Liver (tissue), 3 donors: ENCODE results near the gene P2RX5.

Source experiments
- FOXA2 ChIP-seq: IDR thresholded peaks from 2 replicates; pipeline ENCODE4 v1.6.1; 2016; ENCODE audit warnings: antibody characterized with exemption
- JUND ChIP-seq, 2 donors: IDR thresholded peaks; 2 replicates each; pipeline ENCODE4 v1.6.1; 2016; ENCODE audit warnings: antibody characterized with exemption in 2 of 2
- NR2F2 ChIP-seq: IDR thresholded peaks from 2 replicates; pipeline ENCODE4 v1.6.1; 2016; ENCODE audit warnings: antibody characterized with exemption
- RAD21 ChIP-seq, 2 donors: IDR thresholded peaks; 2 replicates each; pipeline ENCODE4 v1.6.1; 2016; ENCODE audit warnings: antibody characterized with exemption in 2 of 2, mild to moderate bottlenecking in 2 of 2
- YY1 ChIP-seq: IDR thresholded peaks from 2 replicates; pipeline ENCODE4 v1.6.1; 2016; ENCODE audit warnings: antibody characterized with exemption, mild to moderate bottlenecking
- TF ChIP-seq, protein P1 (sequence below): fragments of 150-350 bp; IDR thresholded peaks from 2 replicates; pipeline ENCODE4 v1.5.1; 2017; ENCODE audit warnings: improper control_type of control experiment, low read depth, low read length; ENCODE audit not compliant: missing input control
- TF ChIP-seq, protein P2 (sequence below): IDR thresholded peaks from 2 replicates; pipeline ENCODE4 v1.6.1; 2016; ENCODE audit warnings: antibody characterized with exemption
- TF ChIP-seq, protein P3 (sequence below): IDR thresholded peaks from 2 replicates; pipeline ENCODE4 v1.6.1; 2016; ENCODE audit warnings: antibody characterized with exemption, mild to moderate bottlenecking
- donor health status: healthy.
- donor health status: healthy.

DNA sequence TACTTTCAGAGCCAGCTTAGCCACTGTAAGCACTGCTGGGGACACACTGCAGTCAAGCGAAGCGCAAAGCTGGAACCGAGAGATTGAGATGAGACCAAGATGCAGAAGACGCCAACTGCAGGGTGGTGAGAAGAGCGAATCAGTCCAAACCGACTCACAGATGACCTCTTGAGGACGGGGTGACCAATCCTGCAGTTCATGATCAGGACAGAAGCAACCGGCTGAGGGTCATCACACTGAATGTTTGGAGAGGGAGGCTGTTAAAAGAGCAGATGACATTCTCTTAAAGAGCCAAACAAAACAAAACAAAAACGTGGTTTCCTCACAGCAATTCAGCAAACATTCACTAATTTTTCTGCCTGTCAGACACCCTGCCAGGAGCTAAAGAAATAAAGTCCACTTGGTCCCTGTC lies 36.3 kb upstream of the P2RX5 start:
- TF ChIP-seq, protein P1, sequence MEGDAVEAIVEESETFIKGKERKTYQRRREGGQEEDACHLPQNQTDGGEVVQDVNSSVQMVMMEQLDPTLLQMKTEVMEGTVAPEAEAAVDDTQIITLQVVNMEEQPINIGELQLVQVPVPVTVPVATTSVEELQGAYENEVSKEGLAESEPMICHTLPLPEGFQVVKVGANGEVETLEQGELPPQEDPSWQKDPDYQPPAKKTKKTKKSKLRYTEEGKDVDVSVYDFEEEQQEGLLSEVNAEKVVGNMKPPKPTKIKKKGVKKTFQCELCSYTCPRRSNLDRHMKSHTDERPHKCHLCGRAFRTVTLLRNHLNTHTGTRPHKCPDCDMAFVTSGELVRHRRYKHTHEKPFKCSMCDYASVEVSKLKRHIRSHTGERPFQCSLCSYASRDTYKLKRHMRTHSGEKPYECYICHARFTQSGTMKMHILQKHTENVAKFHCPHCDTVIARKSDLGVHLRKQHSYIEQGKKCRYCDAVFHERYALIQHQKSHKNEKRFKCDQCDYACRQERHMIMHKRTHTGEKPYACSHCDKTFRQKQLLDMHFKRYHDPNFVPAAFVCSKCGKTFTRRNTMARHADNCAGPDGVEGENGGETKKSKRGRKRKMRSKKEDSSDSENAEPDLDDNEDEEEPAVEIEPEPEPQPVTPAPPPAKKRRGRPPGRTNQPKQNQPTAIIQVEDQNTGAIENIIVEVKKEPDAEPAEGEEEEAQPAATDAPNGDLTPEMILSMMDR: peak; percentile 4
- TF ChIP-seq, protein P2, sequence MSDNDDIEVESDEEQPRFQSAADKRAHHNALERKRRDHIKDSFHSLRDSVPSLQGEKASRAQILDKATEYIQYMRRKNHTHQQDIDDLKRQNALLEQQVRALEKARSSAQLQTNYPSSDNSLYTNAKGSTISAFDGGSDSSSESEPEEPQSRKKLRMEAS: no peak
- TF ChIP-seq JUND (IDR thresholded peaks at IDR 0.05): no peak
- TF ChIP-seq YY1: no peak
- peak; percentile 9 to 45 for TF ChIP-seq RAD21 (IDR thresholded peaks at IDR 0.05)
- TF ChIP-seq, protein P3, sequence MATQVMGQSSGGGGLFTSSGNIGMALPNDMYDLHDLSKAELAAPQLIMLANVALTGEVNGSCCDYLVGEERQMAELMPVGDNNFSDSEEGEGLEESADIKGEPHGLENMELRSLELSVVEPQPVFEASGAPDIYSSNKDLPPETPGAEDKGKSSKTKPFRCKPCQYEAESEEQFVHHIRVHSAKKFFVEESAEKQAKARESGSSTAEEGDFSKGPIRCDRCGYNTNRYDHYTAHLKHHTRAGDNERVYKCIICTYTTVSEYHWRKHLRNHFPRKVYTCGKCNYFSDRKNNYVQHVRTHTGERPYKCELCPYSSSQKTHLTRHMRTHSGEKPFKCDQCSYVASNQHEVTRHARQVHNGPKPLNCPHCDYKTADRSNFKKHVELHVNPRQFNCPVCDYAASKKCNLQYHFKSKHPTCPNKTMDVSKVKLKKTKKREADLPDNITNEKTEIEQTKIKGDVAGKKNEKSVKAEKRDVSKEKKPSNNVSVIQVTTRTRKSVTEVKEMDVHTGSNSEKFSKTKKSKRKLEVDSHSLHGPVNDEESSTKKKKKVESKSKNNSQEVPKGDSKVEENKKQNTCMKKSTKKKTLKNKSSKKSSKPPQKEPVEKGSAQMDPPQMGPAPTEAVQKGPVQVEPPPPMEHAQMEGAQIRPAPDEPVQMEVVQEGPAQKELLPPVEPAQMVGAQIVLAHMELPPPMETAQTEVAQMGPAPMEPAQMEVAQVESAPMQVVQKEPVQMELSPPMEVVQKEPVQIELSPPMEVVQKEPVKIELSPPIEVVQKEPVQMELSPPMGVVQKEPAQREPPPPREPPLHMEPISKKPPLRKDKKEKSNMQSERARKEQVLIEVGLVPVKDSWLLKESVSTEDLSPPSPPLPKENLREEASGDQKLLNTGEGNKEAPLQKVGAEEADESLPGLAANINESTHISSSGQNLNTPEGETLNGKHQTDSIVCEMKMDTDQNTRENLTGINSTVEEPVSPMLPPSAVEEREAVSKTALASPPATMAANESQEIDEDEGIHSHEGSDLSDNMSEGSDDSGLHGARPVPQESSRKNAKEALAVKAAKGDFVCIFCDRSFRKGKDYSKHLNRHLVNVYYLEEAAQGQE: no peak
- TF ChIP-seq NR2F2: peak; percentile 55
- TF ChIP-seq FOXA2: no peak
